Mesenchymal stem cell (in vitro differentiated cells and primary cell): ENCODE results near the gene CBX6.

Experiments used
- DNase-seq: peaks from one replicate; pipeline ENCODE4 v3.0.0-alpha.2; 2013
- H2AFZ ChIP-seq: one replicate; pipeline ENCODE4 v1.6.1; 2013; ENCODE audit warnings: low read depth, mild to moderate bottlenecking, control low read depth, inconsistent platforms, low read length, moderate library complexity
- H2AK5ac ChIP-seq: 2 replicates; pipeline ENCODE4 v1.6.1; 2013; ENCODE audit warnings: low read length, moderate library complexity, mild to moderate bottlenecking, inconsistent platforms; ENCODE audit not compliant: severe bottlenecking
- H2BK120ac ChIP-seq: one replicate; pipeline ENCODE4 v1.6.1; 2013; ENCODE audit warnings: low read depth, mild to moderate bottlenecking, inconsistent platforms, low read length, moderate library complexity
- H2BK12ac ChIP-seq, 2 experiments: one replicate each; pipeline ENCODE4 v1.6.1; 2013; ENCODE audit warnings: inconsistent platforms in 2 of 2, low read length in 2 of 2, mild to moderate bottlenecking in 2 of 2, moderate library complexity in 2 of 2, control low read depth in 1 of 2
- H2BK15ac ChIP-seq: one replicate; pipeline ENCODE4 v1.6.1; 2013; ENCODE audit warnings: mild to moderate bottlenecking, low read depth, inconsistent platforms; ENCODE audit not compliant: poor library complexity, severe bottlenecking
- H2BK5ac ChIP-seq: 2 replicates; pipeline ENCODE4 v1.6.1; 2013; ENCODE audit warnings: low read depth, mild to moderate bottlenecking, low read length, control low read depth, inconsistent platforms; ENCODE audit not compliant: poor library complexity, severe bottlenecking
- H3K14ac ChIP-seq, 2 experiments: one replicate each; pipeline ENCODE4 v1.6.1; 2013; ENCODE audit warnings: inconsistent platforms in 2 of 2, low read length in 2 of 2, control low read depth in 1 of 2, mild to moderate bottlenecking in 1 of 2, moderate library complexity in 1 of 2
- H3K18ac ChIP-seq, 2 experiments: one replicate each; pipeline ENCODE4 v1.6.1; 2013; ENCODE audit warnings: inconsistent platforms in 2 of 2, low read length in 2 of 2, control low read depth in 1 of 2, low read depth in 1 of 2, mild to moderate bottlenecking in 1 of 2
- H3K23ac ChIP-seq, 2 experiments: one replicate each; pipeline ENCODE4 v1.6.1; 2013; ENCODE audit warnings: inconsistent platforms in 2 of 2, low read length in 2 of 2, mild to moderate bottlenecking in 2 of 2, moderate library complexity in 2 of 2, control low read depth in 1 of 2
- H3K27ac ChIP-seq: 2 replicates; pipeline ENCODE4 v1.5.1; 2013; ENCODE audit warnings: mild to moderate bottlenecking, moderate library complexity, low read length, control low read depth, inconsistent platforms; ENCODE audit not compliant: poor library complexity, severe bottlenecking
- H3K27me3 ChIP-seq, 2 experiments: 2 replicates each; pipeline versions ENCODE4 v1.6.1 to v1.7.0; 2013; ENCODE audit warnings: low read length in 2 of 2, mild to moderate bottlenecking in 2 of 2, moderate library complexity in 2 of 2, control low read depth in 1 of 2, inconsistent platforms in 1 of 2; ENCODE audit not compliant: control insufficient read depth in 1 of 2, insufficient read depth in 1 of 2
- H3K36me3 ChIP-seq, 2 experiments: 2 replicates each; pipeline versions ENCODE4 v1.6.1 to v1.7.0; 2013; ENCODE audit warnings: low read length in 2 of 2, control low read depth in 1 of 2, inconsistent platforms in 1 of 2, low read depth in 1 of 2, mild to moderate bottlenecking in 1 of 2; ENCODE audit not compliant: insufficient read depth in 2 of 2, control insufficient read depth in 1 of 2
- H3K4ac ChIP-seq, 2 experiments: one replicate each; pipeline ENCODE4 v1.6.1; 2013; ENCODE audit warnings: inconsistent platforms in 2 of 2, low read length in 2 of 2, mild to moderate bottlenecking in 2 of 2, moderate library complexity in 2 of 2, control low read depth in 1 of 2, low read depth in 1 of 2
- H3K4me1 ChIP-seq: 2 replicates; pipeline ENCODE4 v1.6.1; 2013; ENCODE audit warnings: low read depth, low read length, control low read depth; ENCODE audit not compliant: control insufficient read depth, insufficient read depth
- H3K4me2 ChIP-seq: 2 replicates; pipeline ENCODE4 v1.6.1; 2013; ENCODE audit warnings: low read length, mild to moderate bottlenecking, inconsistent platforms; ENCODE audit not compliant: poor library complexity, severe bottlenecking
- H3K4me3 ChIP-seq, 2 experiments: 2 replicates each; pipeline versions ENCODE4 v1.5.1 to v1.7.0; 2013; ENCODE audit warnings: low read length in 2 of 2, mild to moderate bottlenecking in 2 of 2, control low read depth in 1 of 2, low read depth in 1 of 2; ENCODE audit not compliant: insufficient read depth in 1 of 2
- H3K79me1 ChIP-seq: replicated peaks from 2 replicates; pipeline ENCODE4 v1.6.1; 2013; ENCODE audit warnings: mild to moderate bottlenecking, control low read depth, low read length, inconsistent platforms; ENCODE audit not compliant: poor library complexity, severe bottlenecking
- H3K9ac ChIP-seq: 2 replicates; pipeline ENCODE4 v1.7.0; 2013; ENCODE audit warnings: mild to moderate bottlenecking, low read length, moderate library complexity
- H3K9me3 ChIP-seq: 2 replicates; pipeline ENCODE4 v1.7.0; 2013; ENCODE audit warnings: mild to moderate bottlenecking, low read length; ENCODE audit not compliant: control insufficient read depth
- H4K8ac ChIP-seq: one replicate; pipeline ENCODE4 v1.6.1; 2013; ENCODE audit warnings: inconsistent platforms, mild to moderate bottlenecking, low read length, moderate library complexity
- H4K91ac ChIP-seq: one replicate; pipeline ENCODE4 v1.6.1; 2013; ENCODE audit warnings: mild to moderate bottlenecking, low read length, inconsistent platforms
- WGBS: methylation state at CpG from one replicate; pipeline ENCODE4 v1.1.7; 2013; ENCODE audit warnings: mixed read lengths; 5-methylcytosine and 5-hydroxymethylcytosine counted together

The CBX6 gene

GRCh38 chr22:38866024-38866398 is 6.0 kb downstream of the CBX6 start:
- no peak overlapping the region for H4K91ac ChIP-seq
- 96% methylated on average over 13 of the region's 15 CpGs for WGBS

GRCh38 chr22:38865201-38866023 is 6.6 kb downstream of the CBX6 start:
- no peak overlapping the region for H3K14ac ChIP-seq
- WGBS, result 93% methylated on average over 20 of the region's 20 CpGs
- H4K91ac ChIP-seq, result no peak overlapping the region
- no peak overlapping the region for H4K8ac ChIP-seq
- peaks cover 23% of the 10 kb centered on the region for H3K4me1 ChIP-seq
- H2BK120ac ChIP-seq, result no peak overlapping the region
- no peaks in the 10 kb centered on the region for H3K9me3 ChIP-seq
- peaks cover 44 to 62% of the 10 kb centered on the region in 2 experiments for H3K36me3 ChIP-seq
- H3K27ac ChIP-seq, result no peak overlapping the region
- no peak overlapping the region for H2BK5ac ChIP-seq
- no peak overlapping the region for H3K23ac ChIP-seq
- no peak overlapping the region for H2AFZ ChIP-seq
- H3K4me2 ChIP-seq, result no peak overlapping the region
- H2BK15ac ChIP-seq, result no peak overlapping the region
- peaks cover 0 to 10% of the 10 kb centered on the region in 2 experiments for H3K27me3 ChIP-seq
- H3K9ac ChIP-seq, result peak overlapping the region; percentile 63
- H2AK5ac ChIP-seq, result no peak overlapping the region
- H2BK12ac ChIP-seq, result no peak overlapping the region
- no peak overlapping the region for H3K4me3 ChIP-seq
- H3K79me1 ChIP-seq, result peaks cover 60% of the 10 kb centered on the region
- H3K4ac ChIP-seq, result no peak overlapping the region
- no peak overlapping the region for H3K18ac ChIP-seq
- no peak for DNase-seq

More at GRCh38 chr22:38866024-38866398, 6.0 kb downstream of the CBX6 start:
- DNase-seq, result no peak
- Histone ChIP-seq H4K8ac (no peak overlapping the region), H3K4ac (no peak overlapping the region), H3K27me3 (peaks cover 0 to 4% of the 10 kb centered on the region in 2 experiments), H3K14ac (no peak overlapping the region), H3K23ac (no peak overlapping the region), H3K9me3 (no peaks in the 10 kb centered on the region), H3K4me3 (no peak overlapping the region), H2BK15ac (no peak overlapping the region), H3K4me2 (no peak overlapping the region), H3K18ac (no peak overlapping the region), H2AFZ (no peak overlapping the region), H2AK5ac (no peak overlapping the region), H2BK5ac (no peak overlapping the region), H3K4me1 (peaks cover 25% of the 10 kb centered on the region), H3K27ac (no peak overlapping the region), H2BK120ac (no peak overlapping the region), H3K9ac (no peak overlapping the region), H3K79me1 (peaks cover 64% of the 10 kb centered on the region), H2BK12ac (no peak overlapping the region), H3K36me3 (peaks cover 44 to 62% of the 10 kb centered on the region in 2 experiments)

DNA sequence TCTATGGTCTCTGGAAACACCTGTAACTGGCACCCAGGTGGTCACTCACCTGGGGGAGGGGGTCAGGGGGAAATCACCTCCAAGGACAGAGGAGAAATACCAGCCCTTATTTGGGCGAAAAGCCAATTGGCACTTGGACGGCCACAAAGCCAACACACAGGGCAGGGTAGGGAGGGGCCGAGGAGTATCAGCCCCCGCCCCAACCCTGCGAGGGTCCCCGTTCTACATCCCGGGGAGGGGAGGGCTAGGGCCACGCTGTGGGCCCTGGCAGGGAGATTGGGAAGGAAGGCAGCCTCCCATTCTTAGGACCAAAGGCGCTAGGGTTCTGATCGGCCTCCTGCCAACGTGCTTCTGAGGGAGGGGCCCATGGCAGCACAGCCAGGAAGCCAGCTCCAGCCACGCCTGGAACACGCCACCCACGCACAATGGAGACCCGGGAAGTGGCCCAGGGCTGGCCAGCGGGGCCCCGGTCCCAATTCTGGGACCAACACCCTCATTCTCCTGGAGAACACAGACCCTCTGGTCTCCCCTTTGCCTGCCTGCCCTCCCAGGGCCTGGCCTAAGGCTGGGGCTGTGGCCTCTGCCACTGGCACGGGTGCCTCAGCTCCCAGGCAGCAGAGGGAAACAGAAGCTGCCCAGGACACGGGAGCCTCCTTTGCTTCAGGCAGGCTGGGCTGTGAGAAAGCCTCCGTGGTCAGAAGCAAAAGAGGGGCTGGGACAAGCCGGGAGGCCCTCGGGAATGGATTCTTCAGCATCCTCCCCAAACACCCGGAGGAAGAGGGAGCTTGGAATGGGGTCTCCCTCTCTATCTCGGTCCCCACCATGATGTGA is 7.4 kb downstream of the CBX6 start:
- Histone ChIP-seq H3K23ac (no peak overlapping the region), H2BK15ac (no peak overlapping the region), H2AK5ac (no peak overlapping the region), H2BK5ac (no peak overlapping the region), H3K14ac (no peak overlapping the region), H3K79me1 (peaks cover 58% of the 10 kb centered on the region), H4K91ac (peak overlapping the region; percentile 4), H3K18ac (no peak overlapping the region), H3K36me3 (peaks cover 39 to 58% of the 10 kb centered on the region in 2 experiments), H3K4me2 (no peak overlapping the region), H2BK120ac (no peak overlapping the region), H4K8ac (no peak overlapping the region), H2AFZ (no peak overlapping the region), H2BK12ac (no peak overlapping the region), H3K4me3 (no peak overlapping the region), H3K9ac (peak overlapping the region; percentile 63), H3K27ac (no peak overlapping the region), H3K9me3 (no peaks in the 10 kb centered on the region), H3K4ac (no peak overlapping the region), H3K4me1 (peaks cover 20% of the 10 kb centered on the region), H3K27me3 (peaks cover 0 to 19% of the 10 kb centered on the region in 2 experiments)
- WGBS, result 91% methylated on average over 23 of the region's 24 CpGs
- DNase-seq, result no peak

DNA sequence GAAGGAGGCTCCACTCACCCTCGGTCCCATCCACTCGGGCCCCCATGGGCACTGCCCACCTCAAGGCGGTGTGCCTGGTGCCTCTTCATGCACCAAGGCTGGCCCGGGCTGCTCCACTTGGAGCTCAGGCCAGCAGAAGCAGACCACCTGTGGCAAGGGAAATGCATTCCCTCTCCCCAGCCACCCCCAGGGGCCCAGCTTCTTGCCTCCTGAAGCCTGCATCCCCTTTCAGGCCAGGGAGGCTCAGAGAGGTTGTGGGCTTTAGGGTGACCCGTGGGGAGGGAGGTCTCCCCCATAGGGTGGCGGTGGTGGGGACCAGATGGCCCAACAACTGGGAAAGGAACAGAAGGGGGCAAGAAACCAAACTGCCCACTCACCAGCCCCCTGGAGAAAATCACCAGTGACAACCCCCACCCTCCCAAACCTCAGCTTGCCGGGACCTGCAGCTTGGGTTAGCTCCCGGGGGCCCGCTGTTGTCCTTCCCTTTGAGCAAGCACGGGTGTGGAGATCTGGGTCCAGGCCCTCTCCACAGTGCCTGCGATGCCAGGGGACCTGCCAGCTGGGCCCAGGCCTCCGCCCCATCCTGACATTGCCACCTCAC is 8.4 kb downstream of the CBX6 start:
- Histone ChIP-seq H3K18ac (no peak overlapping the region), H3K4ac (no peak overlapping the region), H3K9ac (no peak overlapping the region), H3K14ac (no peak overlapping the region), H2BK5ac (no peak overlapping the region), H2AFZ (no peak overlapping the region), H3K27ac (no peak overlapping the region), H2BK15ac (no peak overlapping the region), H3K4me1 (peaks cover 17% of the 10 kb centered on the region), H4K8ac (no peak overlapping the region), H2BK12ac (no peak overlapping the region), H4K91ac (no peak overlapping the region), H3K9me3 (no peaks in the 10 kb centered on the region), H3K79me1 (peaks cover 54% of the 10 kb centered on the region), H3K4me2 (no peak overlapping the region), H3K23ac (no peak overlapping the region), H3K36me3 (peaks cover 30 to 55% of the 10 kb centered on the region in 2 experiments), H2AK5ac (no peak overlapping the region), H3K4me3 (no peak overlapping the region), H2BK120ac (no peak overlapping the region), H3K27me3 (peaks cover under 1 to 24% of the 10 kb centered on the region in 2 experiments)
- 83% methylated on average over 9 of the region's 12 CpGs for WGBS
- no peak for DNase-seq
